Left forelimb (tissue), 1 donor: Measurements from ENCODE around the gene WDTC1.

Source experiments
- DNase-seq: peaks from one replicate; pipeline ENCODE4 v3.0.0-alpha.2; 2018; ENCODE audit warnings: low spot score

WDTC1 gene

GRCh38 chr1:27335506-27336422, 101.3 kb downstream of the WDTC1 start:
- DNase-seq = no peak

GRCh38 chr1:27336756-27337155, 102.3 kb downstream of the WDTC1 start:
- no peak for DNase-seq

- no peak for DNase-seq
Measured at GRCh38 chr1:27338751-27339150, 104.3 kb downstream of the WDTC1 start.

- DNase-seq = no peak
Measured at GRCh38 chr1:27339213-27339612, 104.8 kb downstream of the WDTC1 start.

- DNase-seq = no peak
Measured at GRCh38 chr1:27341525-27342252, 107.3 kb downstream of the WDTC1 start, which contains the start of gene SYTL1. Gene SYTL1, plus strand, starts transcription at chr1:27342022. Its CDS starts 3,313 bp downstream, at chr1:27345335.

GRCh38 chr1:27342391-27342777, 108.0 kb downstream of the WDTC1 start:
- DNase-seq = no peak

- no peak for DNase-seq
Measured at GRCh38 chr1:27342778-27343638, 108.6 kb downstream of the WDTC1 start.

GRCh38 chr1:27343639-27344025, 109.2 kb downstream of the WDTC1 start:
- no peak for DNase-seq

GRCh38 chr1:27345272-27345671, 110.8 kb downstream of the WDTC1 start:
- DNase-seq = no peak

GRCh38 chr1:27346357-27346756, 111.9 kb downstream of the WDTC1 start:
- no peak for DNase-seq

- no peak for DNase-seq
Measured at GRCh38 chr1:27346991-27347624, 112.7 kb downstream of the WDTC1 start.

- no peak for DNase-seq
Measured at GRCh38 chr1:27348861-27349783, 114.7 kb downstream of the WDTC1 start.

- DNase-seq = no peak
Measured at GRCh38 chr1:27349784-27350662, 115.6 kb downstream of the WDTC1 start.

GRCh38 chr1:27350663-27351540, 116.5 kb downstream of the WDTC1 start:
- DNase-seq = no peak

- no peak for DNase-seq
Measured at GRCh38 chr1:27351541-27352107, 117.2 kb downstream of the WDTC1 start.

GRCh38 chr1:27353166-27353565, 118.7 kb downstream of the WDTC1 start:
- no peak for DNase-seq

- DNase-seq = no peak
Measured at GRCh38 chr1:27353629-27354028, 119.2 kb downstream of the WDTC1 start.

- DNase-seq = no peak
Measured at GRCh38 chr1:27355683-27356082, 121.3 kb downstream of the WDTC1 start.
